Body of pancreas (tissue), 4 donors: ENCODE measurements around the gene BBX. TPM values are rescaled to one million over a fixed set of nuclear protein-coding genes. Genes with fewer than 3 reads are reported as not detected.
"Not testable (repeated sequence)": the region's sequence is repeated elsewhere in the genome, so short reads cannot be mapped to it uniquely, and the experiment has no call there.

Source experiments
- ATAC-seq: fragments of 150-250 bp; one replicate; pipeline ENCODE4 v1.9.1; 2016
- DNase-seq, 4 donors: peaks; one replicate each; pipeline ENCODE4 v3.0.0-alpha.2; 2019
- H3K27ac ChIP-seq, 4 donors: fragments of 200-600 bp; sonication (generic); 1 replicate in 3 of 4; 2 replicates in 1 of 4; pipeline versions ENCODE4 v1.5.1 to v1.6.1; 2016 to 2019; ENCODE audit warnings: mild to moderate bottlenecking in 1 of 4, mixed read lengths in 1 of 4, moderate library complexity in 1 of 4
- H3K27me3 ChIP-seq, 2 donors: fragments of 200-600 bp; sonication (generic); one replicate each; pipeline ENCODE4 v1.6.0; 2016; ENCODE audit warnings: mild to moderate bottlenecking in 1 of 2
- H3K36me3 ChIP-seq, 2 donors: fragments of 200-600 bp; sonication (generic); replicated peaks in 1 of 2; 2 replicates each; pipeline ENCODE4 v1.5.1; 2016; ENCODE audit warnings: low read depth in 2 of 2; ENCODE audit not compliant: insufficient read depth in 1 of 2
- H3K4me1 ChIP-seq: fragments of 200-600 bp; sonication (generic); one replicate; pipeline ENCODE4 v1.6.0; 2016
- H3K4me3 ChIP-seq, 2 donors: fragments of 200-600 bp; sonication (generic); 1 replicate in 1 of 2; 2 replicates in 1 of 2; pipeline ENCODE4 v1.5.1; 2016 to 2019
- H3K9me3 ChIP-seq, 3 donors: fragments of 200-600 bp; sonication (generic); 1 replicate in 2 of 3; 2 replicates in 1 of 3; pipeline ENCODE4 v1.5.1; 2016
- POLR2A ChIP-seq, 3 donors: fragments of 450-650 bp; IDR thresholded peaks; one replicate each; pipeline ENCODE4 v1.6.1; 2016; ENCODE audit warnings: antibody characterized with exemption in 3 of 3, mild to moderate bottlenecking in 2 of 3
- WGBS, 2 donors: methylation state at CpG; one replicate each; pipeline ENCODE4 v1.1.5; 2017; 5-methylcytosine and 5-hydroxymethylcytosine counted together
- intact Hi-C: fragments of 100-400 bp; cut with DNase I; formaldehyde crosslinking; loops from one replicate; pipeline ENCODE4 v1.15.1; 2023
- total RNA-seq, 2 donors: library from RNA; depleted of rRNA; stranded (reverse); fragments of >200 nt; gene quantifications; one replicate each; pipeline ENCODE4 v1.1.0, GENCODE V29; 2016
- TF ChIP-seq, protein P1 (sequence below), 7 experiments: fragments of 450-650 bp in 4 of 7; fragments of 200-600 bp in 3 of 7; sonication (generic) in 3 of 7; IDR thresholded peaks; one replicate each; pipeline ENCODE4 v1.5.1; 2016 to 2019; ENCODE audit warnings: antibody characterized with exemption in 7 of 7

The BBX gene
- total RNA-seq, 2 donors from 2014 or later: 17.5 to 28.8 TPM

DNA sequence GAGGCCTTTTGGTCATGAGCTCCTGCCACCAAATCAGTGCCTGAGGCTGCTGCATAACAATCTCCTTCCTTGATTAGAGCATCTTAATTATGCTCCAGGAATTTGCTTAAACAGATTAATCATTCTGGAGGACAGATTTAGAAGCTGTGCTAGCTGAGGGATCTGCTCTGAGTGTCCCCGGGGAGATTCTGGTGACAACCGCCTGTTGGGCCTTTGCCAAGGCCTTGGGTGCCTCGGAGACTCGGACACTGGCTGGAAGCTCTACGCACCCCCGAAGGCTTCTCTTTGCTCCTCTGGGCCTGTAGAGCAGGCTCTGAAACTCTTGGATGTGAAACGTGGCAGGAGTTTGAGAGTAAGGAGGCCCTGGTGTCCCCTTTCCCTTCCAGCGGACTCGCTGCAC lies 304.0 kb downstream of the BBX start:
- intact Hi-C loops: no loop called here
- no peak for TF ChIP-seq POLR2A (IDR thresholded peaks at IDR 0.05)
- TF ChIP-seq, protein P1, sequence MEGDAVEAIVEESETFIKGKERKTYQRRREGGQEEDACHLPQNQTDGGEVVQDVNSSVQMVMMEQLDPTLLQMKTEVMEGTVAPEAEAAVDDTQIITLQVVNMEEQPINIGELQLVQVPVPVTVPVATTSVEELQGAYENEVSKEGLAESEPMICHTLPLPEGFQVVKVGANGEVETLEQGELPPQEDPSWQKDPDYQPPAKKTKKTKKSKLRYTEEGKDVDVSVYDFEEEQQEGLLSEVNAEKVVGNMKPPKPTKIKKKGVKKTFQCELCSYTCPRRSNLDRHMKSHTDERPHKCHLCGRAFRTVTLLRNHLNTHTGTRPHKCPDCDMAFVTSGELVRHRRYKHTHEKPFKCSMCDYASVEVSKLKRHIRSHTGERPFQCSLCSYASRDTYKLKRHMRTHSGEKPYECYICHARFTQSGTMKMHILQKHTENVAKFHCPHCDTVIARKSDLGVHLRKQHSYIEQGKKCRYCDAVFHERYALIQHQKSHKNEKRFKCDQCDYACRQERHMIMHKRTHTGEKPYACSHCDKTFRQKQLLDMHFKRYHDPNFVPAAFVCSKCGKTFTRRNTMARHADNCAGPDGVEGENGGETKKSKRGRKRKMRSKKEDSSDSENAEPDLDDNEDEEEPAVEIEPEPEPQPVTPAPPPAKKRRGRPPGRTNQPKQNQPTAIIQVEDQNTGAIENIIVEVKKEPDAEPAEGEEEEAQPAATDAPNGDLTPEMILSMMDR (IDR thresholded peaks at IDR 0.05): no peak
- Histone ChIP-seq H3K27me3 (no peaks in the 10 kb centered on the region), H3K4me1 (no peaks in the 10 kb centered on the region), H3K4me3 (no peak overlapping the region), H3K27ac (no peak overlapping the region), H3K9me3 (no peaks in the 10 kb centered on the region), H3K36me3 (no peaks in the 10 kb centered on the region)
- ATAC-seq: no peak
- 83 to 92% methylated on average over 5 to 9 of the region's 9 CpGs for WGBS, 2 donors
- no peak for DNase-seq

- Histone ChIP-seq H3K4me3 (no peak overlapping the region), H3K36me3 (no peaks in the 10 kb centered on the region), H3K27ac (no peak overlapping the region), H3K4me1 (no peaks in the 10 kb centered on the region), H3K27me3 (no peaks in the 10 kb centered on the region), H3K9me3 (no peaks in the 10 kb centered on the region)
- no peak for DNase-seq
- TF ChIP-seq POLR2A (IDR thresholded peaks at IDR 0.05): no peak
- TF ChIP-seq, protein P1 (IDR thresholded peaks at IDR 0.05): no peak
- WGBS, 2 donors: 78 to 82% methylated on average over 4 of the region's 4 CpGs
- ATAC-seq: no peak
- intact Hi-C loops: no loop called here
Measured at GRCh38 chr3:107829185-107829584, 306.4 kb downstream of the BBX start.

DNA sequence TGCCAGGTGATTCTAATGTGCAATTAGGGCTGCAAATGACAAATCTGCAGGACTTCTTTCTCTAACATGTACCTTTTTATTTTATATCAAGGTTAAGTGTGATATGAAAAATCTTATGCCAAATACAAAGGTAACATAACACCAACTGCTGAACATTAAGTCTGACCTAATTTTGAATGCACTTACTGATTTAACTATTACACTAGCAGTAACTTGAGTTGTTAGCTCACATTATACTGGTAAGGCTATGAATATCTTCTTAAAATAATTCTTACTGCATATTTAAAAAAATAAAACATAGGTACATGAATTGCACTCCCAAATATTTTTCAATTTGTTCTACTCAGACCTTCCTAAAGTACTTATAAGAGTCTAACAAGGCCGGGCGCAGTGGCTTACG lies 308.8 kb downstream of the BBX start:
- no peaks in the 10 kb centered on the region for H3K9me3 ChIP-seq
- no peak for DNase-seq
- 61 to 86% methylated on average over 3 of the region's 3 CpGs for WGBS, 2 donors
- no peak overlapping the region for H3K27ac ChIP-seq
- H3K27me3 ChIP-seq: no peaks in the 10 kb centered on the region
- no peak for ATAC-seq
- no peak overlapping the region for H3K4me3 ChIP-seq
- TF ChIP-seq POLR2A (IDR thresholded peaks at IDR 0.05): no peak
- TF ChIP-seq, protein P1 (IDR thresholded peaks at IDR 0.05): no peak
- H3K4me1 ChIP-seq: no peaks in the 10 kb centered on the region
- intact Hi-C loops: no loop called here
- no peaks in the 10 kb centered on the region for H3K36me3 ChIP-seq

- Histone ChIP-seq H3K4me1 (no peaks in the 10 kb centered on the region), H3K27me3 (no peaks in the 10 kb centered on the region), H3K27ac (no peak overlapping the region), H3K36me3 (no peaks in the 10 kb centered on the region), H3K4me3 (no peak overlapping the region), H3K9me3 (no peaks in the 10 kb centered on the region)
- TF ChIP-seq, protein P1 (IDR thresholded peaks at IDR 0.05): no peak
- TF ChIP-seq POLR2A (IDR thresholded peaks at IDR 0.05): no peak
- 51 to 62% methylated on average over 6 of the region's 6 CpGs for WGBS, 2 donors
- DNase-seq: no peak
- no peak for ATAC-seq
- intact Hi-C loops: no loop called here
Measured at GRCh38 chr3:107833043-107833442, 310.3 kb downstream of the BBX start.

- no peak overlapping the region for H3K27ac ChIP-seq
Measured at GRCh38 chr3:107833722-107834416, 311.1 kb downstream of the BBX start.

DNA sequence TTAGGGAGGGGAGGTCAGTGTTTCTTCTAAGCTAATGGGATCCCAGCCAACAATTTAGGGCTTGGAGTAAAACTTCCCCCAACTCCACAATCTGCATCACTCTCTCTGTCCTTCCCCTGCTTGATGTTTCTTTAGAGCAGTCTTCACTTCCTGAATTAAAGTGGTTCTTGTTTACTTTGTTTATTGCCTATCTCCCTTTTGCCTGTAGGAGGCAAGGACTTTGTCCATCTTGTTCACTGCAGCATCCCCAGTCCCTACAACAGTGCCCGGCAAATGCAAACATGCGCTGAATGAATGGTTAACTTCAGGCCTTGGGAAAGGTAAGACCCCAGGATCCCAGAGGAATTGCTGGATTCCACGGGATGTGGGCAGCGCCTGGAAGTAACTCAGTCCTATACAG lies 312.2 kb downstream of the BBX start:
- DNase-seq, ATAC-seq, H3K27me3 ChIP-seq, intact Hi-C loops, H3K27ac ChIP-seq, H3K4me1 ChIP-seq, H3K4me3 ChIP-seq, H3K9me3 ChIP-seq, H3K36me3 ChIP-seq: not testable (repeated sequence)
- 81% methylated on average over 4 of the region's 4 CpGs for WGBS, 2 donors

More at GRCh38 chr3:107833722-107834416, 311.1 kb downstream of the BBX start:
- no peak for ATAC-seq
- no peaks in the 10 kb centered on the region for H3K36me3 ChIP-seq
- TF ChIP-seq POLR2A (IDR thresholded peaks at IDR 0.05): no peak
- TF ChIP-seq, protein P1 (IDR thresholded peaks at IDR 0.05): no peak
- no peaks in the 10 kb centered on the region for H3K4me1 ChIP-seq
- no peak for DNase-seq
- H3K27me3 ChIP-seq: no peaks in the 10 kb centered on the region
- H3K4me3 ChIP-seq: no peak overlapping the region
- WGBS, 2 donors: 89 to 94% methylated on average over 19 of the region's 19 CpGs
- H3K9me3 ChIP-seq: no peaks in the 10 kb centered on the region
- intact Hi-C loops: no loop called here
